ENCODE data around the gene ACER3. TPM values are rescaled to one million over a fixed set of nuclear protein-coding genes. Genes with fewer than 3 reads are reported as not detected.

Gene ACER3
- total RNA-seq, 1 experiment from 2014 or later, result 13.7 TPM

DNA sequence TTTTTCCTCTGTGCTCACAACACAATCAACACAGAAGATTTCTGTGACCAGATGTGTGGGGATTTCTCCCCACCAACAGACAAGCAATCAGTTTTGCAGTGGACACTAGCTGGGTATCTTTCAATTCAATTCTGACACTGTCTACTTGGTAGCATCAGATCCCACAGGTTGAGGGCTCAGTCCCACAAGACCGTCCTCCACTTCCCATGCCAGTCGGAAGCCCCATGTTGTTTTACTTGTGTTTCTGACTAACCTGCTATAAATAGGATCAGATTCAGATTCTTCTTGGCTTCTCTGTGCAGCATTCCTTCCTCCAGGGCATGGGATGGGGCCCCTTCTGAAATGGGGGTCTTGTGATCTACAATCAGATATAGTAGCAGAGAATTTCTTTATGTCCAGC, 19.6 kb downstream of the ACER3 start (continued):
- TF ChIP-seq, protein P1, sequence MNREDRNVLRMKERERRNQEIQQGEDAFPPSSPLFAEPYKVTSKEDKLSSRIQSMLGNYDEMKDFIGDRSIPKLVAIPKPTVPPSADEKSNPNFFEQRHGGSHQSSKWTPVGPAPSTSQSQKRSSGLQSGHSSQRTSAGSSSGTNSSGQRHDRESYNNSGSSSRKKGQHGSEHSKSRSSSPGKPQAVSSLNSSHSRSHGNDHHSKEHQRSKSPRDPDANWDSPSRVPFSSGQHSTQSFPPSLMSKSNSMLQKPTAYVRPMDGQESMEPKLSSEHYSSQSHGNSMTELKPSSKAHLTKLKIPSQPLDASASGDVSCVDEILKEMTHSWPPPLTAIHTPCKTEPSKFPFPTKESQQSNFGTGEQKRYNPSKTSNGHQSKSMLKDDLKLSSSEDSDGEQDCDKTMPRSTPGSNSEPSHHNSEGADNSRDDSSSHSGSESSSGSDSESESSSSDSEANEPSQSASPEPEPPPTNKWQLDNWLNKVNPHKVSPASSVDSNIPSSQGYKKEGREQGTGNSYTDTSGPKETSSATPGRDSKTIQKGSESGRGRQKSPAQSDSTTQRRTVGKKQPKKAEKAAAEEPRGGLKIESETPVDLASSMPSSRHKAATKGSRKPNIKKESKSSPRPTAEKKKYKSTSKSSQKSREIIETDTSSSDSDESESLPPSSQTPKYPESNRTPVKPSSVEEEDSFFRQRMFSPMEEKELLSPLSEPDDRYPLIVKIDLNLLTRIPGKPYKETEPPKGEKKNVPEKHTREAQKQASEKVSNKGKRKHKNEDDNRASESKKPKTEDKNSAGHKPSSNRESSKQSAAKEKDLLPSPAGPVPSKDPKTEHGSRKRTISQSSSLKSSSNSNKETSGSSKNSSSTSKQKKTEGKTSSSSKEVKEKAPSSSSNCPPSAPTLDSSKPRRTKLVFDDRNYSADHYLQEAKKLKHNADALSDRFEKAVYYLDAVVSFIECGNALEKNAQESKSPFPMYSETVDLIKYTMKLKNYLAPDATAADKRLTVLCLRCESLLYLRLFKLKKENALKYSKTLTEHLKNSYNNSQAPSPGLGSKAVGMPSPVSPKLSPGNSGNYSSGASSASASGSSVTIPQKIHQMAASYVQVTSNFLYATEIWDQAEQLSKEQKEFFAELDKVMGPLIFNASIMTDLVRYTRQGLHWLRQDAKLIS (CRISPR knock-in tag; IDR thresholded peaks at IDR 0.05; ENCODE audit: borderline replicate concordance), result no peak
- TF ChIP-seq, protein P2, sequence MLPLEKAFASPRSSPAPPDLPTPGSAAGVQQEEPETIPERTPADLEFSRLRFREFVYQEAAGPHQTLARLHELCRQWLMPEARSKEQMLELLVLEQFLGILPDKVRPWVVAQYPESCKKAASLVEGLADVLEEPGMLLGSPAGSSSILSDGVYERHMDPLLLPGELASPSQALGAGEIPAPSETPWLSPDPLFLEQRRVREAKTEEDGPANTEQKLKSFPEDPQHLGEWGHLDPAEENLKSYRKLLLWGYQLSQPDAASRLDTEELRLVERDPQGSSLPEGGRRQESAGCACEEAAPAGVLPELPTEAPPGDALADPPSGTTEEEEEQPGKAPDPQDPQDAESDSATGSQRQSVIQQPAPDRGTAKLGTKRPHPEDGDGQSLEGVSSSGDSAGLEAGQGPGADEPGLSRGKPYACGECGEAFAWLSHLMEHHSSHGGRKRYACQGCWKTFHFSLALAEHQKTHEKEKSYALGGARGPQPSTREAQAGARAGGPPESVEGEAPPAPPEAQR (CRISPR knock-in tag; IDR thresholded peaks at IDR 0.05), result no peak
- TF ChIP-seq EMX1 (CRISPR knock-in tag; IDR thresholded peaks at IDR 0.05) (no peak), NFE2L1 (CRISPR knock-in tag; IDR thresholded peaks at IDR 0.05) (no peak)

DNA sequence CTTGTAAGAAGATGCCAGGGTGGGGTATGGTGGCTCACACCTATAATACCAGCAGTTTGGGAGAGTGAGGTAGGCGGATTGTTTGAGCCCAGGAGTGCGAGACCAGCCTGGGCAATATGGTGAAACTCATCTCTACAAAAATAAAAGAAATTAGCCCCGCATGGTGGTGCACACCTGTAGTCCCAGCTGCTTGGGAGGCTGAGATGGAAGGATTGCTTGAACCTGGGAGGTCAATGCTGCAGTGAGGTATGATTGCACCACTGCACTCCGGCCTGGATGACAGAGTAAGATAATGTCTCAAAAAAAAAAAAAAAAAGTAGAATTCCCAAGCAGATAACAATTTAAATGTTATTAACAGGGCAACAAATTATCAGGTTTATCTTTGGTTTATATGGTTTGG, 20.2 kb downstream of the ACER3 start:
- TF ChIP-seq, protein P3, sequence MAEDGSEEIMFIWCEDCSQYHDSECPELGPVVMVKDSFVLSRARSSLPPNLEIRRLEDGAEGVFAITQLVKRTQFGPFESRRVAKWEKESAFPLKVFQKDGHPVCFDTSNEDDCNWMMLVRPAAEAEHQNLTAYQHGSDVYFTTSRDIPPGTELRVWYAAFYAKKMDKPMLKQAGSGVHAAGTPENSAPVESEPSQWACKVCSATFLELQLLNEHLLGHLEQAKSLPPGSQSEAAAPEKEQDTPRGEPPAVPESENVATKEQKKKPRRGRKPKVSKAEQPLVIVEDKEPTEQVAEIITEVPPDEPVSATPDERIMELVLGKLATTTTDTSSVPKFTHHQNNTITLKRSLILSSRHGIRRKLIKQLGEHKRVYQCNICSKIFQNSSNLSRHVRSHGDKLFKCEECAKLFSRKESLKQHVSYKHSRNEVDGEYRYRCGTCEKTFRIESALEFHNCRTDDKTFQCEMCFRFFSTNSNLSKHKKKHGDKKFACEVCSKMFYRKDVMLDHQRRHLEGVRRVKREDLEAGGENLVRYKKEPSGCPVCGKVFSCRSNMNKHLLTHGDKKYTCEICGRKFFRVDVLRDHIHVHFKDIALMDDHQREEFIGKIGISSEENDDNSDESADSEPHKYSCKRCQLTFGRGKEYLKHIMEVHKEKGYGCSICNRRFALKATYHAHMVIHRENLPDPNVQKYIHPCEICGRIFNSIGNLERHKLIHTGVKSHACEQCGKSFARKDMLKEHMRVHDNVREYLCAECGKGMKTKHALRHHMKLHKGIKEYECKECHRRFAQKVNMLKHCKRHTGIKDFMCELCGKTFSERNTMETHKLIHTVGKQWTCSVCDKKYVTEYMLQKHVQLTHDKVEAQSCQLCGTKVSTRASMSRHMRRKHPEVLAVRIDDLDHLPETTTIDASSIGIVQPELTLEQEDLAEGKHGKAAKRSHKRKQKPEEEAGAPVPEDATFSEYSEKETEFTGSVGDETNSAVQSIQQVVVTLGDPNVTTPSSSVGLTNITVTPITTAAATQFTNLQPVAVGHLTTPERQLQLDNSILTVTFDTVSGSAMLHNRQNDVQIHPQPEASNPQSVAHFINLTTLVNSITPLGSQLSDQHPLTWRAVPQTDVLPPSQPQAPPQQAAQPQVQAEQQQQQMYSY (CRISPR knock-in tag; IDR thresholded peaks at IDR 0.05), result no peak
- TF ChIP-seq TEAD1 (CRISPR knock-in tag; IDR thresholded peaks at IDR 0.05) (no peak), JAZF1 (CRISPR knock-in tag; IDR thresholded peaks at IDR 0.05) (no peak), NR1H2 (CRISPR knock-in tag; IDR thresholded peaks at IDR 0.05) (no peak), MXD4 (CRISPR knock-in tag; IDR thresholded peaks at IDR 0.05; ENCODE audit: borderline replicate concordance) (no peak), NFYB (CRISPR knock-in tag; conservative IDR thresholded peaks at IDR 0.05; ENCODE audit: low read depth) (no peak)
- Mint-ChIP-seq H3K27ac (no peak overlapping the region), H3K4me1 (peaks cover 6% of the 10 kb centered on the region), H3K9me3 (peaks cover 4% of the 10 kb centered on the region; the same call in 1 of the 2 replicates), H3K4me3 (no peak overlapping the region), H3K36me3 (no peaks in the 10 kb centered on the region), H3K27me3 (ENCODE audit: low read depth) (no peaks in the 10 kb centered on the region)
- ATAC-seq, result no peak
- CTCF ChIA-PET, result no interaction called here
- no peak for DNase-seq (ENCODE audit: low spot score)
- POLR2A ChIA-PET, result no interaction called here

DNA sequence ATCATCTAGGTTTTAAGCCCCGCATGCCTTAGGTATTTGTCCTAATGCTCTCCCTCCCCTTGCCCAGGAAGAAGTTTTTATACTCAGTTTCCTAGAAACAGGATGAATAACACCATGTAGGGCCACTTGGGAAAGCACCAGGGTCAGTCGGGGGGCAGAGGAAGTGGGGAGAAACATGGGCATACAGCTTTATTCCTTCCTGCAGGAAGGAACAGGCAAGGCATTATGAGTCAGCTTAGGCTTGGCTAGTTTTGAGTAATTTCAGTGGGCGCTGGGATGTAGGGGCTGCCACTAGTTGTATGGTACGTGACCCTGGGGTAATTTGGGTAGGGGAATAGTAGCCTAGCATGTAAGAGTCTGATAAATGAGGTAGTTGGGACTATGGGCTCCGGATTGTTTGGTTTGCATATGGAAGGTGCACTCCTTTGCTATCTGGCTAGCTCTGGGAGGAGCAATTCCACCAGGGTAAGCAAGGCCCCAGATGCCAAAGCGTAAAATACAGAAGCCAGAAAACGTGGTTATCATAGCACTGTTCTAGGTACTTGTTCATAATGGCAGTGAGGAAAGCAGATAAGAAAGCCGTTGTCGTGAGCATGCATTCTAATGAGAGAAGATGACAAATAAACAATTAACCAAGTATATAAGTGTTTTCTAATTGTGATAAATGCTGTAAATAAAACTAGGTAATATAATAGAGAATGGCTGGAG, 24.8 kb downstream of the ACER3 start:
- no peaks in the 10 kb centered on the region for H3K36me3 Mint-ChIP-seq
- ATAC-seq (no peak), DNase-seq (ENCODE audit: low spot score) (no peak)
- CTCF ChIA-PET, result no interaction called here
- POLR2A ChIA-PET, result no interaction called here
- H3K4me1 Mint-ChIP-seq, result peaks cover 6% of the 10 kb centered on the region
- no peaks in the 10 kb centered on the region for H3K27me3 Mint-ChIP-seq (ENCODE audit: low read depth)
- peaks cover 4% of the 10 kb centered on the region; the same call in 1 of the 2 replicates for H3K9me3 Mint-ChIP-seq
- H3K27ac Mint-ChIP-seq, result no peak overlapping the region
- no peak overlapping the region for H3K4me3 Mint-ChIP-seq
- TF ChIP-seq ZNF232 (CRISPR knock-in tag; IDR thresholded peaks at IDR 0.05), result no peak
- TF ChIP-seq MYBL2 (CRISPR knock-in tag; IDR thresholded peaks at IDR 0.05), result no peak
- TF ChIP-seq, protein P4, sequence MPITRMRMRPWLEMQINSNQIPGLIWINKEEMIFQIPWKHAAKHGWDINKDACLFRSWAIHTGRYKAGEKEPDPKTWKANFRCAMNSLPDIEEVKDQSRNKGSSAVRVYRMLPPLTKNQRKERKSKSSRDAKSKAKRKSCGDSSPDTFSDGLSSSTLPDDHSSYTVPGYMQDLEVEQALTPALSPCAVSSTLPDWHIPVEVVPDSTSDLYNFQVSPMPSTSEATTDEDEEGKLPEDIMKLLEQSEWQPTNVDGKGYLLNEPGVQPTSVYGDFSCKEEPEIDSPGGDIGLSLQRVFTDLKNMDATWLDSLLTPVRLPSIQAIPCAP (CRISPR knock-in tag; IDR thresholded peaks at IDR 0.05), result no peak
- TF ChIP-seq TEAD1 (CRISPR knock-in tag; IDR thresholded peaks at IDR 0.05), result no peak
- TF ChIP-seq OVOL2 (CRISPR knock-in tag; IDR thresholded peaks at IDR 0.05; ENCODE audit: borderline replicate concordance), result no peak
- TF ChIP-seq, protein P5, sequence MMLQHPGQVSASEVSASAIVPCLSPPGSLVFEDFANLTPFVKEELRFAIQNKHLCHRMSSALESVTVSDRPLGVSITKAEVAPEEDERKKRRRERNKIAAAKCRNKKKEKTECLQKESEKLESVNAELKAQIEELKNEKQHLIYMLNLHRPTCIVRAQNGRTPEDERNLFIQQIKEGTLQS (CRISPR knock-in tag; conservative IDR thresholded peaks at IDR 0.05), result no peak
- TF ChIP-seq, protein P6, sequence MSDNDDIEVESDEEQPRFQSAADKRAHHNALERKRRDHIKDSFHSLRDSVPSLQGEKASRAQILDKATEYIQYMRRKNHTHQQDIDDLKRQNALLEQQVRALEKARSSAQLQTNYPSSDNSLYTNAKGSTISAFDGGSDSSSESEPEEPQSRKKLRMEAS (CRISPR knock-in tag; IDR thresholded peaks at IDR 0.05), result no peak
- TF ChIP-seq, protein P7, sequence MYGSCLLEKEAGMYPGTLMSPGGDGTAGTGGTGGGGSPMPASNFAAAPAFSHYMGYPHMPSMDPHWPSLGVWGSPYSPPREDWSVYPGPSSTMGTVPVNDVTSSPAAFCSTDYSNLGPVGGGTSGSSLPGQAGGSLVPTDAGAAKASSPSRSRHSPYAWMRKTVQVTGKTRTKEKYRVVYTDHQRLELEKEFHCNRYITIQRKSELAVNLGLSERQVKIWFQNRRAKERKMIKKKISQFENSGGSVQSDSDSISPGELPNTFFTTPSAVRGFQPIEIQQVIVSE (CRISPR knock-in tag; IDR thresholded peaks at IDR 0.05; ENCODE audit: borderline replicate concordance), result no peak
- TF ChIP-seq ELF4 (CRISPR knock-in tag; IDR thresholded peaks at IDR 0.05; ENCODE audit: low read depth), result no peak
- TF ChIP-seq ZNF396 (CRISPR knock-in tag; IDR thresholded peaks at IDR 0.05; ENCODE audit: borderline replicate concordance), result no peak

Data from WTC11 (cell line).